Left ventricle myocardium inferior (tissue), 1 donor: ENCODE measurements around the gene DPH1. TPM values are rescaled to one million over a fixed set of nuclear protein-coding genes. Genes with fewer than 3 reads are reported as not detected.

Experiments used
- DNase-seq: peaks from one replicate; pipeline ENCODE4 v3.0.0-alpha.2; 2020
- H3K27ac ChIP-seq: fragments of 200-600 bp; replicated peaks from 2 replicates; pipeline ENCODE4 v1.8.0; 2021
- H3K27me3 ChIP-seq: fragments of 200-600 bp; 2 replicates; pipeline ENCODE4 v1.8.0; 2021; ENCODE audit warnings: low read depth
- H3K36me3 ChIP-seq: fragments of 200-600 bp; 2 replicates; pipeline ENCODE4 v1.8.0; 2021
- H3K4me1 ChIP-seq: fragments of 200-600 bp; 2 replicates; pipeline ENCODE4 v1.8.0; 2021
- H3K4me3 ChIP-seq: fragments of 200-600 bp; 2 replicates; pipeline ENCODE4 v1.8.0; 2021; ENCODE audit warnings: mild to moderate bottlenecking, moderate library complexity
- H3K9me3 ChIP-seq: fragments of 200-600 bp; replicated peaks from 2 replicates; pipeline ENCODE4 v1.8.0; 2021
- intact Hi-C: fragments of 100-400 bp; cut with micrococcal nuclease; formaldehyde crosslinking; loops from one replicate; pipeline ENCODE4 v1.11.0; 2022
- total RNA-seq: library from RNA; stranded (reverse); fragmentation: NEBNext Ultra II Directional; extraction: Animal tissue kit (Norgen Biotek cat#: 25700); gene quantifications from one replicate; pipeline ENCODE4 v1.2.1, GENCODE V29; 2021
- TF ChIP-seq, protein P1 (sequence below): fragments of 200-600 bp; IDR thresholded peaks from 2 replicates; pipeline ENCODE4 v1.8.0; 2021; ENCODE audit warnings: antibody characterized with exemption, mild to moderate bottlenecking, borderline replicate concordance
- donor health status: DM: no; HTN: yes; CAD: no; lungs with severe emphysema.

The DPH1 gene
- total RNA-seq, 1 donor from 2014 or later = 29.1 TPM

DNA sequence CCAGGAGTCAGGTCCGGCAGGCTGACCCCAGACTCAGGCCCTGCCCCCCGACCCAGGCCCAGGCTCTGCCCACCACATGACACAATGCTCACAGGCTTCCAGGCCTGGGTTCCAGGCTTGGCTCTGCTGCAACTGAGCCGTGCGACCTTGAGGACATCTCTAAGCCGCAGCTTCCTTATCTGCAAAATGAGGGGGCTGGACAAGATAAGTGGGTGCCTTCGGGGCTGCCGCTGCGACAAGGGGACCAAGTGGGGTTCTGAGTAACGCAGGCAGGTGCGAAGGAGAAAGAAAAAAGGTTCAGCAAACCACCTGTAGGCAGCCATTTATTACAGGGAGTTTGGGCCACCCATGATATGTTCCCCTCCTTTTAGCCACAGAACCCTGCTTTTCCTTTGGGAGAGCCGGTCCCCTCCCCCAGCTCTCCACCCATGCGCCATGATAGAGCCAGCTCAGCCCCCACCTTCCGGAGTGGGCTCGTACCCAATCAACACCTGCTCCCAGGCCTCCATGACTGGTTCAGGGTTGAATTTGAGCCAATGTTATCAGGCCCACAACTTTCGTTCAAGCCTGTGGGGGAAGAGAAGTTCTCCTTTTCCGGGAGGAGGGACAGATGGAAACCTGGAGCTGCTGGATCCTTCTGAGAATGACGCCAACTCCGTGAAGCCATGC lies 43.0 kb upstream of the DPH1 start:
- Histone ChIP-seq H3K36me3 (no peaks in the 10 kb centered on the region), H3K27me3 (no peaks in the 10 kb centered on the region), H3K4me3 (no peak overlapping the region), H3K9me3 (no peaks in the 10 kb centered on the region), H3K4me1 (peaks cover 6% of the 10 kb centered on the region), H3K27ac (no peak overlapping the region)
- DNase-seq = no peak
- intact Hi-C loops = no loop called here
- TF ChIP-seq, protein P1, sequence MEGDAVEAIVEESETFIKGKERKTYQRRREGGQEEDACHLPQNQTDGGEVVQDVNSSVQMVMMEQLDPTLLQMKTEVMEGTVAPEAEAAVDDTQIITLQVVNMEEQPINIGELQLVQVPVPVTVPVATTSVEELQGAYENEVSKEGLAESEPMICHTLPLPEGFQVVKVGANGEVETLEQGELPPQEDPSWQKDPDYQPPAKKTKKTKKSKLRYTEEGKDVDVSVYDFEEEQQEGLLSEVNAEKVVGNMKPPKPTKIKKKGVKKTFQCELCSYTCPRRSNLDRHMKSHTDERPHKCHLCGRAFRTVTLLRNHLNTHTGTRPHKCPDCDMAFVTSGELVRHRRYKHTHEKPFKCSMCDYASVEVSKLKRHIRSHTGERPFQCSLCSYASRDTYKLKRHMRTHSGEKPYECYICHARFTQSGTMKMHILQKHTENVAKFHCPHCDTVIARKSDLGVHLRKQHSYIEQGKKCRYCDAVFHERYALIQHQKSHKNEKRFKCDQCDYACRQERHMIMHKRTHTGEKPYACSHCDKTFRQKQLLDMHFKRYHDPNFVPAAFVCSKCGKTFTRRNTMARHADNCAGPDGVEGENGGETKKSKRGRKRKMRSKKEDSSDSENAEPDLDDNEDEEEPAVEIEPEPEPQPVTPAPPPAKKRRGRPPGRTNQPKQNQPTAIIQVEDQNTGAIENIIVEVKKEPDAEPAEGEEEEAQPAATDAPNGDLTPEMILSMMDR = no peak

DNA sequence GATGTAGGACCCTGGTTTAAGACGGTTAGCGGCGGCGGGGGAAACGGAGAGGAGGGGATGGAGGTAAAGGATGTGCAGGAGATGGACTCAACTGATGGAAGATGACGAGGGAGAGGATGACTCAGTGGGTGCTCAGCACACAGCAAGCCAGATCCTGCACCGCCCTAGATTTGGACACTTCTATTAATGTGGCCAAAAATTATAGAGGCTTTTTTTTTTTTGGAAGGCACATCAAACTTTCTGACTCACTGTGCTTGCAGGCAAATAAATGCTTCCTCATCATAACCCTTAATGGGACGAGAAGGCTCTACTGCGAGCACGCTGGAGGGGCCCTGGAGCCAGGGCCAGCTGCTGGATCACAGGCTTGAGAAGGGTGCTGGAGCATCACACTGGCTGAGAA lies 40.8 kb upstream of the DPH1 start:
- H3K27me3 ChIP-seq = no peaks in the 10 kb centered on the region
- intact Hi-C loops = no loop called here
- H3K36me3 ChIP-seq = no peaks in the 10 kb centered on the region
- H3K27ac ChIP-seq = no peak overlapping the region
- TF ChIP-seq, protein P1 = no peak
- H3K4me3 ChIP-seq = no peak overlapping the region
- no peak for DNase-seq
- peaks cover 6% of the 10 kb centered on the region for H3K4me1 ChIP-seq
- H3K9me3 ChIP-seq = no peaks in the 10 kb centered on the region

DNA sequence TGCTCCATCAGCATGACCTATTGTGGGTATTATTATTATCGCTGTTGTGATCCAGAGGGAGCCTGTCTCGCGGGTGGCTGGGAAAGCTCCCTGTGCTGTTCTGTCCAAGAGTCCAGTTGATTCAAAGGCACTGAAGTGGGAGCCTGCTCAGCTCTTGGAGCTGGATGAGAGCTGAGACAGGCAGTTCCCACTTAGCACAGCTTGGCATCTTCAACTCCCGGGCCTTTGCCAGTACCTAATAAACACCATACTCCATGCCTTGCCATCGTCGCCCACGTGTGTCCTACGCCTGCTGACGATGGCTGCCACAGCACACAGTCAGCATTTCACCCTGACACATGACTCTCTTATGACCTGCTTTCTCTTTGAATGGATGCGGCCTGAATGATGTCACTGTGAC lies 37.4 kb upstream of the DPH1 start:
- TF ChIP-seq, protein P1 = no peak
- Histone ChIP-seq H3K9me3 (no peaks in the 10 kb centered on the region), H3K4me1 (peaks cover 20% of the 10 kb centered on the region), H3K36me3 (no peaks in the 10 kb centered on the region), H3K4me3 (no peak overlapping the region), H3K27me3 (peaks cover under 1% of the 10 kb centered on the region), H3K27ac (peak overlapping the region; percentile 46)
- intact Hi-C loops = no loop called here
- DNase-seq = peak; percentile 30

GRCh38 chr17:1994707-1995106 lies 35.2 kb upstream of the DPH1 start:
- Histone ChIP-seq H3K4me3 (no peak overlapping the region), H3K27ac (no peak overlapping the region), H3K4me1 (peaks cover 42% of the 10 kb centered on the region), H3K36me3 (no peaks in the 10 kb centered on the region), H3K27me3 (peaks cover 10% of the 10 kb centered on the region), H3K9me3 (no peaks in the 10 kb centered on the region)
- intact Hi-C loops = no loop called here
- TF ChIP-seq, protein P1 = no peak
- no peak for DNase-seq

GRCh38 chr17:1995321-1995892 lies 34.5 kb upstream of the DPH1 start:
- no peaks in the 10 kb centered on the region for H3K36me3 ChIP-seq
- no peak for DNase-seq
- H3K4me3 ChIP-seq = no peak overlapping the region
- intact Hi-C loops = no loop called here
- no peak overlapping the region for H3K27ac ChIP-seq
- peaks cover 10% of the 10 kb centered on the region for H3K27me3 ChIP-seq
- H3K9me3 ChIP-seq = no peaks in the 10 kb centered on the region
- peaks cover 49% of the 10 kb centered on the region for H3K4me1 ChIP-seq
- TF ChIP-seq, protein P1 = no peak
